Transverse colon (tissue), 4 donors: ENCODE results near the gene SLITRK1. TPM values are rescaled to one million over a fixed set of nuclear protein-coding genes. Genes with fewer than 3 reads are reported as not detected.

ENCODE experiments used
- DNase-seq: peaks from one replicate; pipeline ENCODE4 v3.0.0-alpha.2; 2019
- H3K27ac ChIP-seq, 4 donors: fragments of 200-600 bp; sonication (generic); 2 replicates each; pipeline ENCODE4 v1.5.1; 2016 to 2018; ENCODE audit warnings: inconsistent platforms in 4 of 4
- H3K27me3 ChIP-seq: fragments of 200-600 bp; sonication (generic); 2 replicates; pipeline ENCODE4 v1.5.1; 2017; ENCODE audit warnings: inconsistent platforms
- H3K36me3 ChIP-seq, 4 donors: fragments of 200-600 bp; sonication (generic); 2 replicates each; pipeline ENCODE4 v1.5.1; 2017 to 2019; ENCODE audit warnings: inconsistent platforms in 4 of 4
- H3K4me1 ChIP-seq, 4 donors: fragments of 200-600 bp; sonication (generic); 2 replicates each; pipeline ENCODE4 v1.5.1; 2017 to 2020; ENCODE audit warnings: inconsistent platforms in 4 of 4
- H3K4me3 ChIP-seq, 4 donors: fragments of 200-600 bp; sonication (generic); 1 replicate in 1 of 4; 2 replicates in 3 of 4; pipeline versions ENCODE4 v1.5.1 to v1.6.1; 2017 to 2019; ENCODE audit warnings: inconsistent platforms in 4 of 4
- H3K9me3 ChIP-seq, 2 donors: fragments of 200-600 bp; sonication (generic); 2 replicates each; pipeline ENCODE4 v1.5.1; 2017 to 2019; ENCODE audit warnings: inconsistent platforms in 2 of 2
- CTCF ChIP-seq, 5 experiments: fragments of 200-600 bp in 3 of 5; fragments of 450-650 bp in 2 of 5; sonication (generic) in 3 of 5; IDR thresholded peaks; 1 replicate in 2 of 5; 2 replicates in 3 of 5; pipeline ENCODE4 v1.5.1; 2016 to 2017; ENCODE audit warnings: antibody characterized with exemption in 5 of 5, inconsistent platforms in 3 of 5, mild to moderate bottlenecking in 2 of 5, moderate library complexity in 1 of 5
- EP300 ChIP-seq: sonication (generic); formaldehyde crosslinking; IDR thresholded peaks from one replicate; pipeline ENCODE4 v1.6.1; 2017; ENCODE audit warnings: antibody characterized with exemption, low read depth
- POLR2A ChIP-seq: fragments of 450-650 bp; IDR thresholded peaks from one replicate; pipeline ENCODE4 v1.6.1; 2016; ENCODE audit warnings: antibody characterized with exemption, mild to moderate bottlenecking, moderate library complexity
- POLR2AphosphoS5 ChIP-seq, 3 donors: sonication (generic); formaldehyde crosslinking; IDR thresholded peaks; one replicate each; pipeline ENCODE4 v1.6.1; 2016; ENCODE audit warnings: antibody characterized with exemption in 3 of 3
- WGBS, 2 donors: methylation state at CpG; one replicate each; pipeline ENCODE4 v1.1.5; 2018; ENCODE audit warnings: low coverage in 1 of 2; 5-methylcytosine and 5-hydroxymethylcytosine counted together
- in situ Hi-C, 4 donors: fragments of 200-750 bp; cut with MboI; loops; one replicate each; pipeline versions ENCODE4 v1.15.0 to v1.15.1; 2017; ENCODE audit warnings: low sequenced_read_pairs in 3 of 4, low pct_ligation_motif_present in 1 of 4, low pct_unique_long_range_greater_than_20kb in 1 of 4
- intact Hi-C: fragments of 100-400 bp; cut with DNase I; formaldehyde crosslinking; loops from one replicate; pipeline ENCODE4 v1.15.1; 2023; ENCODE audit warnings: low total_unique reads
- total RNA-seq, 4 donors: library from RNA; depleted of rRNA; stranded (reverse); fragments of >200 nt; gene quantifications; one replicate each; pipeline ENCODE4 v1.1.0, GENCODE V29; 2016

SLITRK1 gene
- total RNA-seq, 4 donors from 2014 or later: 0.20 TPM; not detected in 3

DNA sequence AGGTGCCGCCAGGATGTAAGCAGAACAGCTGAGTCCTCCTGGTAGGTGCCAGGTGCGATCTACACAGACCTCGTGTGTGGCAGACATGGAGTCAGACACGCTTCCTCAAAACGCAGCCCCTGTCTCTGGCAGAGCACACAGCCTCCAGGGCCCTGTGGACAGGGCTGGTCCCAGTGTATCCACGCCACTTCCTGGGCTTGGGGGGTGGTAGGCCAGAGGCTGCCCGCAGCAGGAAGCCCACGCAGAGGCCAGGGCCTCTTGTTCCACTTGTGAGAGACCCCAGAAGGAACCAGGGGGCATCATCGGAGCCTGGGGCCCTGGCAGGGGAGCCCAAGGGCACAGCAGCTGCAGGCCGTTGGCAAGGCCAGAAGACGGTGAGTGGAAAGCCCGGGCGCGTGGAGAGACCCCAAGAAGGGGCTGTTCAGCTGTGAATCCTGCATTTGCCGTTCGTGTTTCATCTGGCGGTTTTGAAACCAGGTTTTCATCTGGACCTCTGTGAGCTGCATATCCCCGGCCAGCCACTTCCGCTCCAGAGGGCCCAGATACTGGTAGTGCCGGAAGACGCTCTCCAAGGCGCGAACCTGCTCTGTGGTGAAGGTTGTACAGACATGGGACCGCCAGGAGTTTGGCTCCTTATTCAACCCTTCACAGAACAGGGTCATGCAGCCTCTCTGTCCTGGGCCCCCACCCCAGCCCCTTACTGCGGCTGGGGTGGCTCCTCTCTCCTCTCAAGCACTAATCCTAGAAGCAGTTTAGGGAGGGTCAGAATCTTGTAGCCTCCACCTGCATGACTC lies 25.1 kb upstream of the SLITRK1 start:
- no peak for DNase-seq
- Histone ChIP-seq H3K27ac (no peak overlapping the region), H3K4me3 (no peak overlapping the region), H3K4me1 (no peaks in the 10 kb centered on the region), H3K9me3 (no peaks in the 10 kb centered on the region), H3K27me3 (no peaks in the 10 kb centered on the region), H3K36me3 (no peaks in the 10 kb centered on the region)
- in situ Hi-C loops (no loop called here), intact Hi-C loops (no loop called here)
- no peak for TF ChIP-seq POLR2AphosphoS5 (IDR thresholded peaks at IDR 0.05)
- 90% methylated on average over 2 to 25 of the region's 25 CpGs for WGBS, 2 donors

GRCh38 chr13:83906240-83906820 lies 24.1 kb upstream of the SLITRK1 start:
- in situ Hi-C loops (no loop called here), intact Hi-C loops (no loop called here)
- WGBS, 2 donors: 89 to 90% methylated on average over 3 to 25 of the region's 25 CpGs
- Histone ChIP-seq H3K9me3 (no peaks in the 10 kb centered on the region), H3K27me3 (no peaks in the 10 kb centered on the region), H3K27ac (no peak overlapping the region), H3K4me3 (no peak overlapping the region), H3K36me3 (no peaks in the 10 kb centered on the region), H3K4me1 (no peaks in the 10 kb centered on the region)
- no peak for DNase-seq
- no peak for TF ChIP-seq CTCF (IDR thresholded peaks at IDR 0.05)
- TF ChIP-seq POLR2A: no peak
- no peak for TF ChIP-seq EP300
- TF ChIP-seq POLR2AphosphoS5 (IDR thresholded peaks at IDR 0.05): no peak

- intact Hi-C loops: no loop called here
Measured at GRCh38 chr13:83905641-83906040, 23.4 kb upstream of the SLITRK1 start.

GRCh38 chr13:83895994-83896580 lies 13.8 kb upstream of the SLITRK1 start:
- Histone ChIP-seq H3K27me3 (no peaks in the 10 kb centered on the region), H3K4me3 (no peak overlapping the region), H3K4me1 (no peaks in the 10 kb centered on the region), H3K27ac (no peak overlapping the region), H3K36me3 (no peaks in the 10 kb centered on the region), H3K9me3 (no peaks in the 10 kb centered on the region)
- WGBS, 2 donors: 57 to 73% methylated on average over 2 to 3 of the region's 3 CpGs
- TF ChIP-seq CTCF (IDR thresholded peaks at IDR 0.05) (no peak), EP300 (no peak), POLR2AphosphoS5 (IDR thresholded peaks at IDR 0.05) (no peak), POLR2A (no peak)
- in situ Hi-C loops (no loop called here), intact Hi-C loops (no loop called here)
- no peak for DNase-seq

More at GRCh38 chr13:83905641-83906040, 23.4 kb upstream of the SLITRK1 start:
- in situ Hi-C loops: no loop called here
- Histone ChIP-seq H3K36me3 (no peaks in the 10 kb centered on the region), H3K9me3 (no peaks in the 10 kb centered on the region), H3K27ac (no peak overlapping the region), H3K27me3 (no peaks in the 10 kb centered on the region), H3K4me1 (no peaks in the 10 kb centered on the region), H3K4me3 (no peak overlapping the region)
- DNase-seq: no peak
- TF ChIP-seq POLR2AphosphoS5 (IDR thresholded peaks at IDR 0.05): no peak
- no peak for TF ChIP-seq POLR2A
- TF ChIP-seq EP300: no peak
- TF ChIP-seq CTCF (IDR thresholded peaks at IDR 0.05): no peak
- WGBS, 2 donors: 76 to 78% methylated on average over 5 of the region's 5 CpGs
